ENCODE results near the gene HES2.

The HES2 gene

DNA sequence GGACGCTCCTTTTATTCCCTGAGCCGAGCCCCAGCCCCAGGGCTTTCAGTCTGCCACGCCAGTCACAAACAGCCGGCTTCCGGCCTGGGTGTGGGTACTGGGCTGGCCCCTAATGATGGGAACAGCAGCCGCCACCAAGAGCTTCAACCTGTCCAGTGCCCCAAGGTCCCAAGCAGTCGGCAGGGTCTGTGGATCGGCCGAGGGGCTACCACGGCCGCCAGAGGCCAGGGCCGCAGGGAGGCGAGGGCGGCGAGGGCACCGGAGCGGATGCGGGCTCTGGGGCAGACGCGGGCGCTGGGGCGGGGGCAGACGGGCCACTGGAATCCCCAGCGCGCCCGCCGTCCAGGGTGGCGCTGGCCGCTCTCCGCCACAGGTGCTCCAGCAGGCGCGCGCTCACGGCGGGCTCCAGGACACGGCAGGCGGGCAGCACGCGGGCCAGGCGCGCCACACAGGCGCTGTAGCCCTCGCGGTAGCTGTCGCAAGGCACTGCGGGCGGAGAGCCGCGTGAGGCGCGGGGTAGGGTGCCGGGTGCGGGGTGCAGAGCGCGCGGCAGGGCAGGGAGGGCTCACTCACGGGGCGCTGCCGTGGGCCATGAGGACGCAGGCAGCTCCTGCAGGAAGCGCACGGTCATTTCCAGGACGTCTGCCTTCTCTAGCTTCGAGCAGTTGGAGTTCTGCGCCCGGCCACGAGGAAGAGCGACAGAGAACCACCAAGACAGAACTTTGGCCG, 887 bp downstream of the HES2 start:
- Histone ChIP-seq H3K4me1 (ENCODE audit: control insufficient read depth, insufficient read depth, low read length) (peaks cover 44% of the 10 kb centered on the region), H3K9ac (ENCODE audit: low read length) (no peak overlapping the region), H3K27me3 (ENCODE audit: control insufficient read depth, insufficient read depth, low read length) (peaks cover 95% of the 10 kb centered on the region), H3K9me3 (ENCODE audit: control insufficient read depth, low read length) (no peaks in the 10 kb centered on the region), H3K4me3 (ENCODE audit: low read length) (no peak overlapping the region), H3K36me3 (ENCODE audit: control insufficient read depth, insufficient read depth, low read length) (no peaks in the 10 kb centered on the region)

DNA sequence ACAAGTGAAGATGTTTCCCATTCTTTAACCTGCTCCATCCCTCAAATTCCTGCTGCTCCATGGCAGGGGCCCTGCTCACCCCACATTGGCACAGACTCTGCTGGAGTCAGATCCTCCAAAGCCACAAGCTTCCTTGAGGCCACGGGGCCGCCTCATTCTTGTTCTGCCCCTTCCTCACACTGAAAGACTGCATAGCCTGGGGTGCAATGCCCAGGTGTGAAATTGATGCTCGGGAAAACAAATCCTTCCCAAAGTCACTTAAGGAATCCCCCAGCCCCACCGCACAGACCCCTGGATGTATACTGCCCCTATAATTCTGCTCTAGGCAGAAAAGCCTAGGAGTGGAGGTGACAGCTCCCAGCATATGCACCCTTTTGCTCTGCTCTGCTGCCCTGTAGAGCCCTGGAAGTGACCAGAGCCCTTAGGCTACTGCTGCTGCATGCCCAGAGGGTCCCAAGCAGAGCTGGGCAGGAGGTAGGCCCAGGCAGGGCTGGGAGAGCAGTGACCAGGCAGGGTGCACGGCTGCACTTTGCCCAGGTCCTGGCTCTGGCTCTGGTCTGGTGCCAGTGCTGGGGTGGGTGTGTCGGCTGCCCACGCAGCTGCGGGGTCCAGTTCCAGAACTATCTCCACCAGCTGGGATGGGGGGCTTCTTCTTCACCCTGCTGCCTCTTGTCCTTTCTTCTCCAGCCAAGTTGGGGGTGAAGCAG, 1.6 kb downstream of the HES2 start:
- Histone ChIP-seq H3K4me3 (ENCODE audit: low read length) (no peak overlapping the region), H3K9ac (ENCODE audit: low read length) (no peak overlapping the region), H3K36me3 (ENCODE audit: control insufficient read depth, insufficient read depth, low read length) (no peaks in the 10 kb centered on the region), H3K4me1 (ENCODE audit: control insufficient read depth, insufficient read depth, low read length) (peaks cover 40% of the 10 kb centered on the region), H3K9me3 (ENCODE audit: control insufficient read depth, low read length) (no peaks in the 10 kb centered on the region), H3K27me3 (ENCODE audit: control insufficient read depth, insufficient read depth, low read length) (peaks cover 94% of the 10 kb centered on the region)

DNA sequence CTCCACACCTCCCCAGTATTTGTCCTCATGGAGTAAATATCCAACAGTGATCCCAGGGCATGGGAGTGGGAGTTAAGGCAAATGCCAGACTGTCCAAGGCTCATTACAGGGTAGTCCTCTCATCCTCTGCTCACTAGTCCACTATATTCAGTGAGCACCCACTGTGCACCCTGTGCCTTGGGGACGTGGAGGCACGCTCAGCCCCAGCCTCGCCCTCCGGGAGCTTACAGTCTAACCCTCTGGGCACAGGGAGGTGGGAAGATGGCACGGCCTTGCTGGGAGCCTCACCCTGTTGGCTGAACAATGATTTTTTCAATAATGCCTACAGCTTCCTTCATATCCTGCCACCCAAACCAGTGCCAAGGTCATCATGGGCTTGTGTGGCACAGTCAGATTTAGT, 2.8 kb downstream of the HES2 start:
- H3K36me3 ChIP-seq (ENCODE audit: control insufficient read depth, insufficient read depth, low read length), result no peaks in the 10 kb centered on the region
- H3K9ac ChIP-seq (ENCODE audit: low read length), result no peak overlapping the region
- no peaks in the 10 kb centered on the region for H3K9me3 ChIP-seq (ENCODE audit: control insufficient read depth, low read length)
- H3K27me3 ChIP-seq (ENCODE audit: control insufficient read depth, insufficient read depth, low read length), result peaks cover 86% of the 10 kb centered on the region
- H3K4me3 ChIP-seq (ENCODE audit: low read length), result no peak overlapping the region
- peaks cover 40% of the 10 kb centered on the region for H3K4me1 ChIP-seq (ENCODE audit: control insufficient read depth, insufficient read depth, low read length)

DNA sequence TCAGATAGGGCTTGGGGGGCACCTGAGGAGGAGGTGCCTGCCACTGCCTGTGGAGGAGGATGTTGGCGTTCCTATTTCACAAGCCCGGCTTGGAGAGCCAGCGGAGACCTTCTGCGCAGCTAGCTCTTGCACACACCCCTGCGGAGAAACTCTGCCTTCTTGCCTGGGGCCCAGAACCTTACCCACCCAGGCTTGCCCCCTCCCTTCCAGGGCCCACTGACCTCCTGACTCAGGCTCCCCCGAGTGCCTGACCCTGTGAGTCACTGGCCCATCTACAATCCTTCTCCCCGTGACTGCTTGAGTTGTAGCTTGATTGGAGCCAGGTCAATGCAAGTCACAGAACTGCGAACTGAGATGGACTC, 3.4 kb downstream of the HES2 start:
- peaks cover 79% of the 10 kb centered on the region for H3K27me3 ChIP-seq (ENCODE audit: control insufficient read depth, insufficient read depth, low read length)

DNA sequence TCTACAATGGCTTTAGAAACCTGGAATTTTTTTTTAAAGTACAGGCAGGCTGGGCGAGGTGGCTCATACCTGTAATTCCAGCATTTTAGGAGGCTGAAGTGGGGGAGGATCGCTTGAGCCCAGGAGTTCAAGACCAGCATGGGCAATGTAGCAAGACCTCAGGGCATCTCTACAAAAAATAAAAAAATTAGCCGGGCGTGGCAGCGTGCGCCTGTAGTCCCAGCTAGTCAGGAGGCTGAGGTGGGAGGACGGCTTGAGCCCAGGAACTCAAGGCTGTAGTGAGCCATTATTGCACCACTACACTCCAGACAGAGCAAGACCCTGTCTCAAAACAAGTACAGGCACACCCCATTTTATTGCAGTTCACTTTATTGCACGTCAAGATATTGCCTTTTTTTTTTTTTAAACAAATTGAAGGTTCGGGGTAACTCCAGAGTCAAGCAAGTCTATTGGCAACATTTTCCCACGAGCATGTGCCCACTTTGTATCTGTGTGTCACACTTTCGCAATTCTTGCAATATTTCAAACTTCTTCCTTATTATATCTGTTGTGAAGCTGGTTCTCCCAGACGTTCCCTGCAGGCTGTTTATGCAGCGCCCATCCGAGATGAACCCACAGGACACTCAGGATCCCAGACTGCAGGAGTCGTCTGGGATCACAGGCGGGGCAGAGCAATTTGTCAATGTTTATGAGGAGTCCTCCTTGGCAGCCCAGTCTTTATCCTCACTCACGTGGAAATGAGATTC, 4.7 kb downstream of the HES2 start:
- no peaks in the 10 kb centered on the region for H3K9me3 ChIP-seq (ENCODE audit: control insufficient read depth, low read length)
- H3K27me3 ChIP-seq (ENCODE audit: control insufficient read depth, insufficient read depth, low read length), result peaks cover 67% of the 10 kb centered on the region
- no peaks in the 10 kb centered on the region for H3K36me3 ChIP-seq (ENCODE audit: control insufficient read depth, insufficient read depth, low read length)
- H3K9ac ChIP-seq (ENCODE audit: low read length), result no peak overlapping the region
- H3K4me3 ChIP-seq (ENCODE audit: low read length), result no peak overlapping the region
- H3K4me1 ChIP-seq (ENCODE audit: control insufficient read depth, insufficient read depth, low read length), result peaks cover 30% of the 10 kb centered on the region

More for the DNA sequence above, 3.4 kb downstream of the HES2 start:
- no peaks in the 10 kb centered on the region for H3K9me3 ChIP-seq (ENCODE audit: control insufficient read depth, low read length)
- no peak overlapping the region for H3K4me3 ChIP-seq (ENCODE audit: low read length)
- H3K36me3 ChIP-seq (ENCODE audit: control insufficient read depth, insufficient read depth, low read length), result no peaks in the 10 kb centered on the region
- H3K4me1 ChIP-seq (ENCODE audit: control insufficient read depth, insufficient read depth, low read length), result peaks cover 40% of the 10 kb centered on the region
- no peak overlapping the region for H3K9ac ChIP-seq (ENCODE audit: low read length)

DNA sequence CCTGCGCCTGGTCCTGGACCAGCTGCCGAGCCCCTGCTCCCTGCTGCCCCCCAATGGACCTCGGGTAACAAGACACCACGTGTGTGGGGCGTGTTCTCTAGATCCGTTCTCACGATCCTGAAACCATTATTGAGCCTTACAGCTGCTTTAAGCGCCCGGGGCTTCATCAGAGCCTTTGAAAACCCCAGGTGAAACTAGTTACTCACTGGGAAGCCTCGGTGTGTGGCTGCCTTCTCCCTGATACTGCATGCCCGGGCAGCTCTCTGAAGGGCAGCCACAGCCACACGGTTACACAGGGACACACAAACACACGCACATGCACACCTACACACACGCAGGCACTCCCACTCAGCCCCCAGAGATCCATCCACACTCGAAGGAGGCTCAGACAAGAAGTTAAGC, 5.3 kb downstream of the HES2 start:
- no peaks in the 10 kb centered on the region for H3K9me3 ChIP-seq (ENCODE audit: control insufficient read depth, low read length)
- H3K27me3 ChIP-seq (ENCODE audit: control insufficient read depth, insufficient read depth, low read length), result peaks cover 62% of the 10 kb centered on the region
- H3K4me3 ChIP-seq (ENCODE audit: low read length), result no peak overlapping the region
- no peaks in the 10 kb centered on the region for H3K36me3 ChIP-seq (ENCODE audit: control insufficient read depth, insufficient read depth, low read length)
- H3K9ac ChIP-seq (ENCODE audit: low read length), result no peak overlapping the region
- H3K4me1 ChIP-seq (ENCODE audit: control insufficient read depth, insufficient read depth, low read length), result peaks cover 26% of the 10 kb centered on the region

DNA sequence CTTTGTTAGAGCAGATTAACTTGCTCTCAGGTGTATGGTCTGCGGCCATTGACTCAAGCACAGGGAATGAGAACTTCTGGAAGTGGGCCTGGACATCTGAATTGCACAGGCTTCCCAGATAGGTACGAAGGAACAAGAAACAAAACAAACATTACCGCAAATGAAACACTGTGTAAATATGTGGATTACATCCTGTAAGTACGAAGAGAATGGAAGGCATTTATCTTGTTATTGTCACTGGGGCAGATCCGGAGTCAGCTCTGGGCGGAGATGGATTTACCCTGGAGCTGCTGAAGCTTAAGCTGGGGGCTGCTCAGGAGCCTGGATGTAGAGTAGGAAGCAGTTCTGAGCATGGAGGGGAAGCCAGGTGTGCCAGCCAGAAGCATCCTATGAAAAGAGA, 6.8 kb downstream of the HES2 start:
- Histone ChIP-seq H3K9me3 (ENCODE audit: control insufficient read depth, low read length) (no peaks in the 10 kb centered on the region), H3K4me3 (ENCODE audit: low read length) (no peak overlapping the region), H3K27me3 (ENCODE audit: control insufficient read depth, insufficient read depth, low read length) (peaks cover 47% of the 10 kb centered on the region), H3K4me1 (ENCODE audit: control insufficient read depth, insufficient read depth, low read length) (peaks cover 11% of the 10 kb centered on the region), H3K9ac (ENCODE audit: low read length) (no peak overlapping the region), H3K36me3 (ENCODE audit: control insufficient read depth, insufficient read depth, low read length) (no peaks in the 10 kb centered on the region)

DNA sequence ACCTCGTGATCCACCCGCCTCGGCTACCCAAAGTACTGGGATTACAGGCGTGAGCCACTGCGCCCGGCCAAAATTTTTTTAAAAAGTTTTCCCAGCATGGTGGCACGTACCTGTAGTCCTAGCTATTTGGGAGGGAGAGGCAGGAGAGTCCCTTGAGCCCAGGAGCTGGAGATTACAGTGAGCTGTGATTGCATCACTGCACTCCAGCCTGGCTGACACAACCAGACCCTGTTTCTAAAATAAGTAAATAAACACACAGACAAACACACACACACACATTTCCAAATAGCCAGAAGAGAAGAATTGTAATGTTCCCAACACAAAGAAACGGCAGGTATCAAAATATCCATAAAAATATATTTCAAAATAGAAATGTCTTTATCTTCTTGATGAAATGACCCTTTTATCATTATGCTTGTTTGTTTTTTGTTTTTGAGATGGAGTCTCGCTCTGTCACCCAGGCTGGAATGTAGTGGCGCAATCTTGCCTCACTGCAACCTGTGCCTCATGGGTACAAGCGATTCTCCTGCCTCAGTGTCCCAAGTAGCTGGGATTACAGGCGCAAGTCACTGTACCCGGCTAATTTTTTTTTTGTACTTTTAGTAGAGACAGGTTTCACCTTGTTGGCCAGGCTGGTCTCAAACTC, 9.3 kb downstream of the HES2 start:
- Histone ChIP-seq H3K9me3 (ENCODE audit: control insufficient read depth, low read length) (no peaks in the 10 kb centered on the region), H3K9ac (ENCODE audit: low read length) (no peak overlapping the region), H3K36me3 (ENCODE audit: control insufficient read depth, insufficient read depth, low read length) (no peaks in the 10 kb centered on the region), H3K4me1 (ENCODE audit: control insufficient read depth, insufficient read depth, low read length) (peaks cover 11% of the 10 kb centered on the region), H3K27me3 (ENCODE audit: control insufficient read depth, insufficient read depth, low read length) (peaks cover 22% of the 10 kb centered on the region), H3K4me3 (ENCODE audit: low read length) (no peak overlapping the region)

DNA sequence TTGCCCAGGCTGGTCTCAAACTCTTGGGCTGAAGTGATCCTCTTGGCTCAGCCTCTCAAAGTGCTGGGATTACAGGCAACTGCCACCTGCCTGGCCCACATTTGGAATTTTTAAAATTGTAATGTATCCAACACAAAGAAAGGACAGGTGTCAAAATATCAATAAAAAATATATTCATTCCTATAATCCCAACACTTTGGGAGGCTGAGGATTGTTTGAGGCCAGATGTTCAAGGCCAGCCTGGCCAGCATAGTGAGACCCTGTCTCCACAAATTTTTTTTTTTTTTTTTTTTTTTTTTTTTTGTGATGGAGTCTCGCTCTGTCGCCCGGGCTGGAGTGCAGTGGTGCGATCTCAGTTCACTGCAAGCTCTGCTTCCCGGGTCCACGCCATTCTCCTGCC, 10.0 kb downstream of the HES2 start:
- no peaks in the 10 kb centered on the region for H3K9me3 ChIP-seq (ENCODE audit: control insufficient read depth, low read length)
- H3K27me3 ChIP-seq (ENCODE audit: control insufficient read depth, insufficient read depth, low read length), result peaks cover 15% of the 10 kb centered on the region
- H3K36me3 ChIP-seq (ENCODE audit: control insufficient read depth, insufficient read depth, low read length), result no peaks in the 10 kb centered on the region
- no peak overlapping the region for H3K4me3 ChIP-seq (ENCODE audit: low read length)
- no peak overlapping the region for H3K9ac ChIP-seq (ENCODE audit: low read length)
- peaks cover 8% of the 10 kb centered on the region for H3K4me1 ChIP-seq (ENCODE audit: control insufficient read depth, insufficient read depth, low read length)

DNA sequence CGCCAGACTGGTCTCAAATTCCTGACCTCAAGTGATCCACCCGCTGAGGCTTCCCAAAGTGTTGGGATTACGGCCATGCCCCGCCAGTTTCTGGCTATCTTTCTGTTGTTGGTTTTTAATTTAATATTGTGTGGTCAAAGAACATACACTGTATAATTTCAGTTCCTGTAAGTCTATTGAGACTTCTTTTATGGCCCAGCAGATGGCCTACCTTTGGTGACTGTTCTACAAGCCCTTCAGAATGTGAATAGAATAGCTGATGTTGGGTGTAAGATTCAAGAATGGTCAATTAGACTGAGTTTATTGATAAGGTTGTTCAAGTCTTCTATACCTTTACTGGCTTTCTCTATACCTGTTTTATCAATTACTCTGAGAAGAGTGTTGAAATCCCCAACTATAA, 10.7 kb downstream of the HES2 start:
- Histone ChIP-seq H3K9me3 (ENCODE audit: control insufficient read depth, low read length) (no peaks in the 10 kb centered on the region), H3K27me3 (ENCODE audit: control insufficient read depth, insufficient read depth, low read length) (peaks cover 8% of the 10 kb centered on the region), H3K9ac (ENCODE audit: low read length) (no peak overlapping the region), H3K4me1 (ENCODE audit: control insufficient read depth, insufficient read depth, low read length) (peaks cover under 1% of the 10 kb centered on the region), H3K36me3 (ENCODE audit: control insufficient read depth, insufficient read depth, low read length) (no peaks in the 10 kb centered on the region), H3K4me3 (ENCODE audit: low read length) (no peak overlapping the region)

DNA sequence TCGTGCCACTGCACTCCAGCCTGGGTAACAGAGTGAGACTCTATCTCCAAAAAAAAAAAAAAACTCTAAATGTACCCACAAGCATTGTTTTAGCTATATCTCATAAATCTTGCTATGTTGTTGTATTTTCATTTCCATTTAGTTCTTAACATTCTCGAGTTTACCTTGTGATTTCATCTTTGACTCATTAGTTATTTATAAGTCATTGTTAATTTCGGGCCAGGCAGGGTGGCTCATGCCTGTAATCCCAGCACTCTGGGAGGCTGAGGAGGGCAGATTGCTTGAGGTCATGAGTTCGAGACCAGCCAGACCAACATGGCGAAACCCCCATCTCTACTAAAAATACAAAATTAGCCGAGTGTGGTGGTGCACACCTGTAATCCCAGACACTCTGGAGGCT, 11.7 kb downstream of the HES2 start:
- no peak overlapping the region for H3K4me3 ChIP-seq (ENCODE audit: low read length)
- no peaks in the 10 kb centered on the region for H3K4me1 ChIP-seq (ENCODE audit: control insufficient read depth, insufficient read depth, low read length)
- no peaks in the 10 kb centered on the region for H3K9me3 ChIP-seq (ENCODE audit: control insufficient read depth, low read length)
- no peak overlapping the region for H3K9ac ChIP-seq (ENCODE audit: low read length)
- no peaks in the 10 kb centered on the region for H3K36me3 ChIP-seq (ENCODE audit: control insufficient read depth, insufficient read depth, low read length)
- H3K27me3 ChIP-seq (ENCODE audit: control insufficient read depth, insufficient read depth, low read length), result peaks cover under 1% of the 10 kb centered on the region

DNA sequence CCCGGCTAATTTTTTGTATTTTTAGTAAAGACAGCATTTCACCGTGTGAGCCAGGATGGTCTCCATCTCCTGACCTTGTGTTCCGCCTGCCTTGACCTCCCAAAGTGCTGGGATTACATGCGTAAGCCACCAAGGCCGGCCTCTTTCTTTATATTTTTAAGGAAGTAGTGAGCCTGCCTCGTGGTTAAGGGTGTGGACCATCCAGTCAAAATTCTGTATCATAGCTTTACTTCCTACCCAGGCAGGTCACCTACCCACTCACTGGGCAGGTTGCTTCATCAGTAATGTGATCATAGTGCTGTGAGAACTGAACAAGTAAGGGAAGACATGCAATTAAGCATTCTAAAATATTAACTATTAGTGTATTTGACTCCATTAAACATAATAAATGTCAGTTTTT, 18.0 kb downstream of the HES2 start:
- Histone ChIP-seq H3K4me3 (ENCODE audit: low read length) (no peak overlapping the region), H3K9me3 (ENCODE audit: control insufficient read depth, low read length) (no peaks in the 10 kb centered on the region), H3K36me3 (ENCODE audit: control insufficient read depth, insufficient read depth, low read length) (no peaks in the 10 kb centered on the region), H3K4me1 (ENCODE audit: control insufficient read depth, insufficient read depth, low read length) (peaks cover 5% of the 10 kb centered on the region), H3K9ac (ENCODE audit: low read length) (no peak overlapping the region), H3K27me3 (ENCODE audit: control insufficient read depth, insufficient read depth, low read length) (peaks cover 3% of the 10 kb centered on the region)

All from mucosa of stomach (tissue), 1 donor.